ENCODE results near the gene NDST1.

NDST1 gene

GRCh38 chr5:150519560-150519945 is 11.6 kb downstream of the NDST1 start:
- no peak for TF ChIP-seq CTCF (IDR thresholded peaks at IDR 0.05; ENCODE audit: insufficient read depth, missing control alignments)
- FAIRE-seq (no peak), DNase-seq (ENCODE audit: insufficient read length, low spot score) (no peak)

GRCh38 chr5:150519978-150520377 is 12.0 kb downstream of the NDST1 start:
- FAIRE-seq: no peak
- DNase-seq (ENCODE audit: insufficient read length, low spot score): no peak
- TF ChIP-seq CTCF (IDR thresholded peaks at IDR 0.05; ENCODE audit: insufficient read depth, missing control alignments): no peak

- no peak for DNase-seq (ENCODE audit: insufficient read length, low spot score)
- no peak for TF ChIP-seq CTCF (IDR thresholded peaks at IDR 0.05; ENCODE audit: insufficient read depth, missing control alignments)
- no peak for FAIRE-seq
Observed at GRCh38 chr5:150520747-150521521, 13.0 kb downstream of the NDST1 start.

GRCh38 chr5:150521522-150521817 is 13.5 kb downstream of the NDST1 start:
- TF ChIP-seq CTCF (IDR thresholded peaks at IDR 0.05; ENCODE audit: insufficient read depth, missing control alignments): no peak
- FAIRE-seq (no peak), DNase-seq (ENCODE audit: insufficient read length, low spot score) (no peak)

- TF ChIP-seq CTCF (IDR thresholded peaks at IDR 0.05; ENCODE audit: insufficient read depth, missing control alignments): no peak
- DNase-seq (ENCODE audit: insufficient read length, low spot score): no peak
- FAIRE-seq: no peak
Observed at GRCh38 chr5:150521939-150522503, 14.1 kb downstream of the NDST1 start.

GRCh38 chr5:150522504-150523414 is 14.8 kb downstream of the NDST1 start:
- FAIRE-seq (no peak), DNase-seq (ENCODE audit: insufficient read length, low spot score) (no peak)
- TF ChIP-seq CTCF (IDR thresholded peaks at IDR 0.05; ENCODE audit: insufficient read depth, missing control alignments): no peak

All from D721Med (cell line).